Smooth muscle cell (in vitro differentiated cells): ENCODE data around the gene SLTM. TPM values are rescaled to one million over a fixed set of nuclear protein-coding genes. Genes with fewer than 3 reads are reported as not detected.

Source experiments
- DNase-seq: peaks from one replicate; lab custom pipeline; 2025; ENCODE audit not compliant: unreplicated experiment; lab: John Stamatoyannopoulos, UW
- H2AFZ ChIP-seq: fragments of 200-600 bp; sonication (generic); 2 replicates; pipeline ENCODE4 v1.6.0; 2016; ENCODE audit warnings: antibody characterized with exemption, low read depth, mild to moderate bottlenecking
- H3F3A ChIP-seq: fragments of 200-600 bp; sonication (generic); 2 replicates; pipeline ENCODE4 v1.6.0; 2017; ENCODE audit warnings: antibody characterized with exemption, low read depth
- H3K27ac ChIP-seq: fragments of 200-600 bp; sonication (generic); 2 replicates; pipeline ENCODE4 v1.5.1; 2016; ENCODE audit warnings: low read depth, mild to moderate bottlenecking
- H3K27me3 ChIP-seq: fragments of 200-600 bp; sonication (generic); 2 replicates; pipeline ENCODE4 v1.6.1; 2016; ENCODE audit warnings: low read depth, mild to moderate bottlenecking
- H3K36me3 ChIP-seq: fragments of 200-600 bp; sonication (generic); 2 replicates; pipeline ENCODE4 v1.5.1; 2016; ENCODE audit warnings: low read depth
- H3K4me1 ChIP-seq: fragments of 200-600 bp; sonication (generic); 2 replicates; pipeline ENCODE4 v1.5.1; 2016; ENCODE audit warnings: low read depth
- H3K4me2 ChIP-seq: fragments of 200-600 bp; sonication (generic); 2 replicates; pipeline ENCODE4 v1.6.0; 2016; ENCODE audit warnings: mild to moderate bottlenecking
- H3K4me3 ChIP-seq: fragments of 200-600 bp; sonication (generic); 2 replicates; pipeline ENCODE4 v1.5.1; 2016; ENCODE audit warnings: mild to moderate bottlenecking
- H3K79me2 ChIP-seq: fragments of 200-600 bp; sonication (generic); 2 replicates; pipeline ENCODE4 v1.6.0; 2016; ENCODE audit warnings: low read depth, mild to moderate bottlenecking
- H3K9ac ChIP-seq: fragments of 200-600 bp; sonication (generic); 2 replicates; pipeline ENCODE4 v1.6.0; 2016; ENCODE audit warnings: low read depth
- H3K9me3 ChIP-seq: fragments of 200-600 bp; sonication (generic); replicated peaks from 2 replicates; pipeline ENCODE4 v1.5.1; 2016; ENCODE audit warnings: low read depth
- H4K20me1 ChIP-seq: fragments of 200-600 bp; sonication (generic); 2 replicates; pipeline ENCODE4 v1.6.0; 2016; ENCODE audit warnings: low read depth
- WGBS: methylation state at CpG from one replicate; pipeline ENCODE4 v1.1.7; 2016; ENCODE audit warnings: low lambda C conversion rate; 5-methylcytosine and 5-hydroxymethylcytosine counted together
- polyA plus RNA-seq: library from polyadenylated mRNA; unstranded; fragments of >200 nt; fragmentation: Nextera tagmentation; extraction: Ambion mirVana; gene quantifications from 2 replicates; pipeline ENCODE4 v1.2.1, GENCODE V29; 2016
- total RNA-seq: library from RNA; depleted of rRNA; stranded (reverse); fragments of >200 nt; gene quantifications from 2 replicates; pipeline ENCODE4 v1.2.3, GENCODE V29; 2014
- TF ChIP-seq, protein P1 (sequence below): fragments of 200-600 bp; sonication (generic); IDR thresholded peaks from 2 replicates; pipeline ENCODE4 v1.5.1; 2017; ENCODE audit warnings: borderline replicate concordance, mild to moderate bottlenecking, antibody characterized with exemption; ENCODE audit not compliant: insufficient read depth, poor library complexity, severe bottlenecking

Gene SLTM
- total and polyA plus RNA-seq, 2 experiments from 2014 or later = 43.8 to 56.8 TPM

DNA sequence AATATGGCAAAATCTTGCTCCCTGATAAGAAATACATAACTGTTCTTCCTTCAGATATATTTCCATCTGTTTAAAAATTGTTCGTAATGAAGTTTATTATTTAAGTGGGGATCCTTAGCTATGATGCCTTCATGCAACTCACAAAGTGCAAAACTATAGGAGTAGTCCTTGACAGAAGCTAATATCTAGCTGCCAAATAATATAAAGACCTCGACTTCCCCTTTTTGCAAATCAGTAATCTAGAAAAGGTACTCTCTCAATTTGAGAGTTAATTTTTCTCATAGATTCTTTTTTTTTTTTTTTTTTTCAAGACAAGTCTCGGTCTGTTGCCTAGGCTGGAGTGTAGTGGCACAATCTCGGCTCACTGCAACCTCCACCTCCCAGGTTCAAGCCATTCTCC lies 23.0 kb downstream of the SLTM start:
- no peak overlapping the region for H3K9ac ChIP-seq
- WGBS = 94% methylated on average over 4 of the region's 4 CpGs
- H3K36me3 ChIP-seq = peaks cover 21% of the 10 kb centered on the region
- H3K27ac ChIP-seq = no peak overlapping the region
- H2AFZ ChIP-seq = no peak overlapping the region
- peaks cover 41% of the 10 kb centered on the region for H3K79me2 ChIP-seq
- H3K4me1 ChIP-seq = no peaks in the 10 kb centered on the region
- no peaks in the 10 kb centered on the region for H3K27me3 ChIP-seq
- no peaks in the 10 kb centered on the region for H3K9me3 ChIP-seq
- H3K4me3 ChIP-seq = no peak overlapping the region
- H4K20me1 ChIP-seq = peaks cover 62% of the 10 kb centered on the region
- H3K4me2 ChIP-seq = no peak overlapping the region
- no peaks in the 10 kb centered on the region for H3F3A ChIP-seq
- TF ChIP-seq, protein P1, sequence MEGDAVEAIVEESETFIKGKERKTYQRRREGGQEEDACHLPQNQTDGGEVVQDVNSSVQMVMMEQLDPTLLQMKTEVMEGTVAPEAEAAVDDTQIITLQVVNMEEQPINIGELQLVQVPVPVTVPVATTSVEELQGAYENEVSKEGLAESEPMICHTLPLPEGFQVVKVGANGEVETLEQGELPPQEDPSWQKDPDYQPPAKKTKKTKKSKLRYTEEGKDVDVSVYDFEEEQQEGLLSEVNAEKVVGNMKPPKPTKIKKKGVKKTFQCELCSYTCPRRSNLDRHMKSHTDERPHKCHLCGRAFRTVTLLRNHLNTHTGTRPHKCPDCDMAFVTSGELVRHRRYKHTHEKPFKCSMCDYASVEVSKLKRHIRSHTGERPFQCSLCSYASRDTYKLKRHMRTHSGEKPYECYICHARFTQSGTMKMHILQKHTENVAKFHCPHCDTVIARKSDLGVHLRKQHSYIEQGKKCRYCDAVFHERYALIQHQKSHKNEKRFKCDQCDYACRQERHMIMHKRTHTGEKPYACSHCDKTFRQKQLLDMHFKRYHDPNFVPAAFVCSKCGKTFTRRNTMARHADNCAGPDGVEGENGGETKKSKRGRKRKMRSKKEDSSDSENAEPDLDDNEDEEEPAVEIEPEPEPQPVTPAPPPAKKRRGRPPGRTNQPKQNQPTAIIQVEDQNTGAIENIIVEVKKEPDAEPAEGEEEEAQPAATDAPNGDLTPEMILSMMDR = no peak
- no peak for DNase-seq

DNA sequence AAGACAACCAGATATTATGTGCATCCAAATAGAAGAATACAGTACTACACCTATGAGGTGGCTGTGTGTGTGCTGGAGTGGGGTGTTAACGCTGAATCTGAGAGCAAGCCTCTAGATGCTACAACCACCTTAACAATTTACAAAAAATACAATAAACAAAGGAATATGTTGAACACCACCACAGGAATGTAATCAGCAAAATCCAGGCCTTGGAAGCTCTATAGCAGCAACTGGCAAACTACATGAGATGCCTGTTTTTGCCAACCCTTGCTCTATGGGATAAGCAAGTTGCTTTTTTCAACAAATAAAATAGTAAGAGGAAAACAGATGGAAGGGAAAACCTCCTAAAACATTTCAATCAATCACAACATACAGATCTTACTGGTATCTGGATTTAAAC lies 23.9 kb downstream of the SLTM start:
- Histone ChIP-seq H3K9ac (no peak overlapping the region), H4K20me1 (peaks cover 61% of the 10 kb centered on the region), H3K27ac (no peak overlapping the region), H3K4me2 (no peak overlapping the region), H3K4me3 (no peak overlapping the region), H3K27me3 (no peaks in the 10 kb centered on the region), H3K9me3 (no peaks in the 10 kb centered on the region), H2AFZ (no peak overlapping the region), H3K4me1 (no peaks in the 10 kb centered on the region), H3F3A (no peaks in the 10 kb centered on the region), H3K79me2 (peaks cover 46% of the 10 kb centered on the region), H3K36me3 (peaks cover 21% of the 10 kb centered on the region)
- 83% methylated on average over 1 of the region's 1 CpG for WGBS
- TF ChIP-seq, protein P1 = no peak
- DNase-seq = no peak

DNA sequence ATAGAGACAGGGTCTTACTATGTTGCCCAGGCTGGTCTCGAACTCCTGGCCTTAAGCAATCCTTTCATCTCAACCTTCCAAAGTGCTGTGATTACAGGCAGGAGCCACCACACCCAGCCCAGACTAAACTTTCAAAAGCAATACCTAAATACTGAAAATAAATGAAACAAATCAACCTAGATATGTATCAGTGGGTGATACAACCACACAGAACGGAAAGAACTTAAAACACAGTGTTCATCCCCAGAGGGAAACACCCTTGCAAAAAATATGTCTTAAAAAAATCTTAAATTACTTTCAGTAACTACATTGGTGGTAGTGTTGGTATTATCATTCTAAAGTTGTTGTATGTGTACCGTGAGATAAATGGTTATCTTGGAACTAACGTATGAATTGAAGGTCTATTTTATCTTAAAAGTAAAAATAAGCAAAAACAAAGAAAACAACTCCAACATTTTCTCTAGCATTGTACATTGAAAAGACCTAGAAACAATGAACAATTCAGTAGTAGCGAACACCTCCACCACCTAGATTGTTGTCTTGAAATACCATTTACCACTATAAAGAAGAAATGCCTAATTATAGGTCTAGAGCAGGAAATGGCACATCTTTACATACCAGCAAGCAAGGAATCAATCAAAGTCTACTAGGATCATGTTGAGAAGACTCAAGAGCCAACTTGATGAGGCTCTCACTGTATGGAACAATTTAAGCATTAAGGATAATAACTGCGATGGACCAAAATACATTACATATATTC lies 24.7 kb downstream of the SLTM start:
- TF ChIP-seq, protein P1 = no peak
- DNase-seq = no peak
- no peak overlapping the region for H3K27ac ChIP-seq
- H4K20me1 ChIP-seq = peaks cover 66% of the 10 kb centered on the region
- no peak overlapping the region for H2AFZ ChIP-seq
- peaks cover 21% of the 10 kb centered on the region for H3K36me3 ChIP-seq
- no peak overlapping the region for H3K4me3 ChIP-seq
- no peak overlapping the region for H3K9ac ChIP-seq
- 89% methylated on average over 6 of the region's 6 CpGs for WGBS
- H3K4me1 ChIP-seq = no peaks in the 10 kb centered on the region
- H3K79me2 ChIP-seq = peaks cover 45% of the 10 kb centered on the region
- H3K9me3 ChIP-seq = no peaks in the 10 kb centered on the region
- H3K4me2 ChIP-seq = no peak overlapping the region
- H3K27me3 ChIP-seq = no peaks in the 10 kb centered on the region
- H3F3A ChIP-seq = no peaks in the 10 kb centered on the region

DNA sequence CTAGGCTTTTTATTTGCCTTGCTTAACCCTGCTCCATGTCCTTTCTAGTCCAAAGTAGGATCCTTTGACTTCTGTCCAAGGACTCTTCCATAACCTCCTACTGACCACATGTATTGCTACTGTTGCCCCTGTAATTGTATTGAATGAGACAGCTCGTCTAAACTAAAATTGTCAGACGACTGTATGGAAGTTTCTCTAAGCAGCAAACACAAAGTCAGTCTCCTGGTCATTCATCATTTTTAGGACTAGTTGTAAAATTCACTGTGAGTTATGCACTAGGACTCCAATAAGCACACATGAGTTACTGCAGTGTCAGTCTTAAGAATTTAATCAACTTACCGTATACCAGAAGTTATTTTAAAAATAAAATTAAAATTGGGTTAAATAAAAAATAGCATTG lies 32.8 kb downstream of the SLTM start:
- peaks cover 30% of the 10 kb centered on the region for H3K36me3 ChIP-seq

More for the DNA sequence above, 32.8 kb downstream of the SLTM start:
- DNase-seq = no peak
- no peaks in the 10 kb centered on the region for H3K27me3 ChIP-seq
- no peak overlapping the region for H3K27ac ChIP-seq
- H3K9me3 ChIP-seq = no peaks in the 10 kb centered on the region
- H4K20me1 ChIP-seq = peaks cover 54% of the 10 kb centered on the region
- H3K4me3 ChIP-seq = no peak overlapping the region
- H3K4me2 ChIP-seq = no peak overlapping the region
- H3K9ac ChIP-seq = no peak overlapping the region
- peaks cover 40% of the 10 kb centered on the region for H3K79me2 ChIP-seq
- no peak overlapping the region for H2AFZ ChIP-seq
- TF ChIP-seq, protein P1 = no peak
- 85% methylated on average over 3 of the region's 3 CpGs for WGBS
- H3K4me1 ChIP-seq = no peaks in the 10 kb centered on the region
- H3F3A ChIP-seq = no peaks in the 10 kb centered on the region
